Mesothelial cell of epicardium (in vitro differentiated cells): ENCODE results near the gene TRPC6. TPM values are rescaled to one million over a fixed set of nuclear protein-coding genes. Genes with fewer than 3 reads are reported as not detected.

Source experiments
- DNase-seq, 2 experiments: peaks; one replicate each; pipeline ENCODE4 v3.0.0; 2021; ENCODE audit warnings: low spot score in 2 of 2; ENCODE audit not compliant: unreplicated experiment in 2 of 2
- H3K27ac Mint-ChIP-seq: 2 replicates; pipeline ENCODE4 v1.8.0; 2021; ENCODE audit warnings: mixed read lengths
- H3K27me3 Mint-ChIP-seq: 2 replicates; pipeline ENCODE4 v1.8.0; 2021; ENCODE audit warnings: low read depth, mixed read lengths
- H3K36me3 Mint-ChIP-seq: 2 replicates; pipeline ENCODE4 v1.8.0; 2021; ENCODE audit warnings: mixed read lengths
- H3K4me1 Mint-ChIP-seq: 2 replicates; pipeline ENCODE4 v1.8.0; 2021; ENCODE audit warnings: mixed read lengths
- H3K4me3 Mint-ChIP-seq: 2 replicates; pipeline ENCODE4 v1.8.0; 2021; ENCODE audit warnings: mild to moderate bottlenecking, moderate library complexity, mixed read lengths
- H3K9me3 Mint-ChIP-seq: 2 replicates; pipeline ENCODE4 v1.8.0; 2021; ENCODE audit warnings: mixed read lengths
- CTCF ChIP-seq: fragments of 200-600 bp; sonication (generic); IDR thresholded peaks from one replicate; pipeline ENCODE4 v1.5.0; 2021; ENCODE audit warnings: antibody characterized with exemption; ENCODE audit not compliant: unreplicated experiment
- total RNA-seq: library from RNA; stranded (reverse); gene quantifications from 3 replicates; pipeline ENCODE4 v1.2.1, GENCODE V29; 2021

The TRPC6 gene
- total RNA-seq, 1 donor from 2014 or later = 0.42 TPM

GRCh38 chr11:101438126-101438525, 145.7 kb downstream of the TRPC6 start:
- no peak overlapping the region for H3K4me3 Mint-ChIP-seq

GRCh38 chr11:101436511-101437142, 147.2 kb downstream of the TRPC6 start:
- no peak overlapping the region for H3K27ac Mint-ChIP-seq
- no peaks in the 10 kb centered on the region for H3K9me3 Mint-ChIP-seq
- no peaks in the 10 kb centered on the region for H3K4me1 Mint-ChIP-seq
- no peak for DNase-seq
- no peaks in the 10 kb centered on the region for H3K27me3 Mint-ChIP-seq
- H3K36me3 Mint-ChIP-seq = no peaks in the 10 kb centered on the region
- TF ChIP-seq CTCF = peak; percentile 34
- no peak overlapping the region for H3K4me3 Mint-ChIP-seq

More at GRCh38 chr11:101438126-101438525, 145.7 kb downstream of the TRPC6 start:
- no peak for DNase-seq
- Mint-ChIP-seq H3K4me1 (no peaks in the 10 kb centered on the region), H3K27ac (no peak overlapping the region), H3K9me3 (no peaks in the 10 kb centered on the region), H3K36me3 (no peaks in the 10 kb centered on the region), H3K27me3 (no peaks in the 10 kb centered on the region)
- no peak for TF ChIP-seq CTCF

- peaks cover 3% of the 10 kb centered on the region for H3K4me1 Mint-ChIP-seq
- H3K27me3 Mint-ChIP-seq = no peaks in the 10 kb centered on the region
- H3K9me3 Mint-ChIP-seq = no peaks in the 10 kb centered on the region
- TF ChIP-seq CTCF = no peak
- no peaks in the 10 kb centered on the region for H3K36me3 Mint-ChIP-seq
- no peak overlapping the region for H3K4me3 Mint-ChIP-seq
- H3K27ac Mint-ChIP-seq = no peak overlapping the region
- no peak for DNase-seq
These were observed 148.3 kb downstream of the TRPC6 start for GRCh38 chr11:101435408-101435973.

- DNase-seq = no peak
- no peak overlapping the region for H3K4me3 Mint-ChIP-seq
- H3K4me1 Mint-ChIP-seq = peaks cover 7% of the 10 kb centered on the region
- H3K27me3 Mint-ChIP-seq = no peaks in the 10 kb centered on the region
- H3K36me3 Mint-ChIP-seq = no peaks in the 10 kb centered on the region
- no peaks in the 10 kb centered on the region for H3K9me3 Mint-ChIP-seq
- no peak overlapping the region for H3K27ac Mint-ChIP-seq
- no peak for TF ChIP-seq CTCF
These were observed 149.7 kb downstream of the TRPC6 start for GRCh38 chr11:101434026-101434643.

DNA sequence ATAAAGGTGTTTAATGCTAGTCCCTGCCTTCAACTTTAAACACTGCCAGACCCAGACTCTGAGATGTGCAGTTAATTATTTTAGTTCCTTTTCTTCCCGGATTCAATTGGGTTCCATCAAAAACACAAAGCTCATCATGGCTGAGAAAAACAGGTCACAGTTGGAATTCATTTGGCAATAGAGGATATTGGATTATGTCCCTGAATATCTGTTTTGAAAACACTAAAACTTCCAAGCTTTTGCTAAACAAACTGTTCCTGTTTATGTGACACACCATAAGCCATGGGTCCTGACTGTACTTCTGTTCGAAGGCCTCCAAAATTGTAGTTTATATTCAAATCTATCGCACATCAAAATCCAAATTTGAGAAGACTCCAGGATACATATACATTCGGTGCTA, 150.7 kb downstream of the TRPC6 start:
- Mint-ChIP-seq H3K9me3 (peaks cover 8% of the 10 kb centered on the region), H3K4me1 (peaks cover 7% of the 10 kb centered on the region), H3K36me3 (no peaks in the 10 kb centered on the region), H3K27me3 (no peaks in the 10 kb centered on the region), H3K27ac (no peak overlapping the region), H3K4me3 (no peak overlapping the region)
- no peak for TF ChIP-seq CTCF
- DNase-seq = no peak
